Left renal pelvis (tissue), 4 donors: ENCODE results near the gene CSNK2A2. TPM values are rescaled to one million over a fixed set of nuclear protein-coding genes. Genes with fewer than 3 reads are reported as not detected.

ENCODE experiments used
- DNase-seq, 4 donors: peaks; one replicate each; pipeline ENCODE4 v3.0.0-alpha.2; 2013; ENCODE audit warnings: low read depth in 4 of 4, low spot score in 3 of 4
- polyA plus RNA-seq, 4 donors: library from polyadenylated mRNA; unstranded; fragments of 120-200 nt; gene quantifications; one replicate each; pipeline ENCODE4 v1.2.1, GENCODE V29; 2013; ENCODE audit not compliant: insufficient read length in 4 of 4

The CSNK2A2 gene
- polyA plus RNA-seq, 4 donors: 44.3 to 76.8 (median 69.0) TPM

GRCh38 chr16:58152246-58152868 is 45.5 kb downstream of the CSNK2A2 start:
- DNase-seq: no peak

- DNase-seq: no peak
Observed at GRCh38 chr16:58148526-58148925, 49.4 kb downstream of the CSNK2A2 start.

- DNase-seq: no peak
Observed at GRCh38 chr16:58148099-58148498, 49.8 kb downstream of the CSNK2A2 start.

GRCh38 chr16:58138852-58139251 is 59.1 kb downstream of the CSNK2A2 start:
- DNase-seq: no peak

GRCh38 chr16:58137581-58137980 is 60.3 kb downstream of the CSNK2A2 start:
- DNase-seq: no peak

GRCh38 chr16:58129097-58129936 is 68.6 kb downstream of the CSNK2A2 start, which contains the start of gene CFAP20:
TSS of gene CFAP20 (minus strand) at chr16:58129381. CDS start at chr16:58129115, 266 bp downstream.
- DNase-seq: peak; percentile 96 to 99 (median 97)

- DNase-seq: no peak
Observed at GRCh38 chr16:58128711-58129096, 69.2 kb downstream of the CSNK2A2 start.

- no peak for DNase-seq
Observed at GRCh38 chr16:58128181-58128631, 69.7 kb downstream of the CSNK2A2 start.

- DNase-seq: no peak
Observed at GRCh38 chr16:58127634-58128033, 70.3 kb downstream of the CSNK2A2 start.

GRCh38 chr16:58127033-58127556 is 70.8 kb downstream of the CSNK2A2 start:
- DNase-seq: no peak

GRCh38 chr16:58126451-58126961 is 71.4 kb downstream of the CSNK2A2 start:
- no peak for DNase-seq

GRCh38 chr16:58125781-58126335 is 72.0 kb downstream of the CSNK2A2 start:
- DNase-seq: no peak

- DNase-seq: no peak
Observed at GRCh38 chr16:58125041-58125440, 72.9 kb downstream of the CSNK2A2 start.

- DNase-seq: no peak
Observed at GRCh38 chr16:58124601-58124915, 73.3 kb downstream of the CSNK2A2 start.

GRCh38 chr16:58123896-58124600 is 73.9 kb downstream of the CSNK2A2 start:
- no peak for DNase-seq

GRCh38 chr16:58121132-58121531 is 76.8 kb downstream of the CSNK2A2 start:
- DNase-seq: no peak

- no peak for DNase-seq
Observed at GRCh38 chr16:58120234-58120633, 77.7 kb downstream of the CSNK2A2 start.

- no peak for DNase-seq
Observed at GRCh38 chr16:58119509-58119845, 78.4 kb downstream of the CSNK2A2 start.

- DNase-seq: no peak
Observed at GRCh38 chr16:58118801-58119508, 79.0 kb downstream of the CSNK2A2 start.

GRCh38 chr16:58116529-58116928 is 81.4 kb downstream of the CSNK2A2 start:
- DNase-seq: no peak
